Prostate gland (tissue), 2 donors: ENCODE results near the gene OR5K1. TPM values are rescaled to one million over a fixed set of nuclear protein-coding genes. Genes with fewer than 3 reads are reported as not detected.

Experiments
- DNase-seq: peaks from one replicate; pipeline ENCODE4 v3.0.0-alpha.2; 2019; ENCODE audit warnings: low spot score
- H3K27ac ChIP-seq, 2 donors: fragments of 200-600 bp; sonication (generic); 2 replicates each; pipeline ENCODE4 v1.5.1; 2017 to 2019
- H3K27me3 ChIP-seq: fragments of 200-600 bp; sonication (generic); replicated peaks from 2 replicates; pipeline ENCODE4 v1.5.1; 2019; ENCODE audit not compliant: insufficient read depth
- H3K36me3 ChIP-seq, 2 donors: fragments of 200-600 bp; sonication (generic); 1 replicate in 1 of 2; 2 replicates in 1 of 2; pipeline versions ENCODE4 v1.5.1 to v1.8.1; 2017 to 2019
- H3K4me1 ChIP-seq: fragments of 200-600 bp; sonication (generic); replicated peaks from 2 replicates; pipeline ENCODE4 v1.5.1; 2019
- H3K4me3 ChIP-seq, 2 donors: fragments of 200-600 bp; sonication (generic); 2 replicates each; pipeline ENCODE4 v1.5.1; 2017 to 2019
- H3K9me3 ChIP-seq: fragments of 200-600 bp; sonication (generic); 2 replicates; pipeline ENCODE4 v1.5.1; 2017
- CTCF ChIP-seq, 4 experiments: fragments of 200-600 bp in 2 of 4; fragments of 450-650 bp in 2 of 4; sonication (generic) in 2 of 4; IDR thresholded peaks; 1 replicate in 3 of 4; 2 replicates in 1 of 4; pipeline ENCODE4 v1.5.1; 2016 to 2019; ENCODE audit warnings: antibody characterized with exemption in 4 of 4, mild to moderate bottlenecking in 2 of 4, moderate library complexity in 2 of 4
- POLR2A ChIP-seq: fragments of 450-650 bp; IDR thresholded peaks from one replicate; pipeline ENCODE4 v1.6.1; 2016; ENCODE audit warnings: antibody characterized with exemption, mild to moderate bottlenecking
- POLR2AphosphoS5 ChIP-seq: sonication (generic); formaldehyde crosslinking; IDR thresholded peaks from one replicate; pipeline ENCODE4 v1.6.1; 2017; ENCODE audit warnings: antibody characterized with exemption
- WGBS: methylation state at CpG from one replicate; pipeline ENCODE4 v1.1.5; 2018; 5-methylcytosine and 5-hydroxymethylcytosine counted together
- intact Hi-C: fragments of 100-400 bp; cut with DNase I; formaldehyde crosslinking; loops from one replicate; pipeline ENCODE4 v1.14.2; 2022
- total RNA-seq, 2 donors: library from RNA; depleted of rRNA; stranded (reverse); fragments of >200 nt; gene quantifications; one replicate each; pipeline ENCODE4 v1.1.0, GENCODE V29; 2016

Gene OR5K1
- total RNA-seq, 2 donors from 2014 or later = not detected

DNA sequence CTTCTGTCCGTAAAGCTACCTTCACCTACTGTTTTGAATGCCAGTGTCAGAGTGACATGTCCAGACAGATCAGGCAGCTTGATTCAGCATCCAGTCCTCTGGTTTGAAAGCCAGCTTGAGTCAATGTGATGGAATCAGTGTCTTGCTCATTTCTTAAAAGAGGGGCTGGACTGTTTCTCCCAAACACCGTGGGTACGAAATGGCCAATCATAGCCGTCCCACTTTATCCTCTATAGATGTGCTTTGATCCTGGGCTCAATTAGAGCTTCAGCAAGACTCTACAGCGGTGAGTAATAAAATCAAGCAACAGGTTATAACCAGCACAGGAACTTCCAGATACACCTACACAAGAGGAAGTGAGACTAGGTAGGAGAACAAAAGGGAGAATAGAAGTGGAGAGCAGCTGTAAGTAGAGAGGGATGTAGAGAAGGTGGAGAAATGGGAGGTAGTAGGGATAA, 17.0 kb upstream of the OR5K1 start:
- intact Hi-C loops = loop anchor here (10.0 kb wide), 1 partner anchor 61 kb away; no protein-coding TSS in a partner anchor
- no peak for TF ChIP-seq POLR2A
- TF ChIP-seq POLR2AphosphoS5 = no peak
- no peak for TF ChIP-seq CTCF (IDR thresholded peaks at IDR 0.05)
- WGBS = 44% methylated on average over 5 of the region's 5 CpGs
- no peaks in the 10 kb centered on the region for H3K27me3 ChIP-seq
- no peak for DNase-seq
- no peak overlapping the region for H3K27ac ChIP-seq
- H3K36me3 ChIP-seq = no peaks in the 10 kb centered on the region
- H3K4me3 ChIP-seq = no peak overlapping the region
- H3K9me3 ChIP-seq = no peaks in the 10 kb centered on the region
- H3K4me1 ChIP-seq = no peaks in the 10 kb centered on the region

DNA sequence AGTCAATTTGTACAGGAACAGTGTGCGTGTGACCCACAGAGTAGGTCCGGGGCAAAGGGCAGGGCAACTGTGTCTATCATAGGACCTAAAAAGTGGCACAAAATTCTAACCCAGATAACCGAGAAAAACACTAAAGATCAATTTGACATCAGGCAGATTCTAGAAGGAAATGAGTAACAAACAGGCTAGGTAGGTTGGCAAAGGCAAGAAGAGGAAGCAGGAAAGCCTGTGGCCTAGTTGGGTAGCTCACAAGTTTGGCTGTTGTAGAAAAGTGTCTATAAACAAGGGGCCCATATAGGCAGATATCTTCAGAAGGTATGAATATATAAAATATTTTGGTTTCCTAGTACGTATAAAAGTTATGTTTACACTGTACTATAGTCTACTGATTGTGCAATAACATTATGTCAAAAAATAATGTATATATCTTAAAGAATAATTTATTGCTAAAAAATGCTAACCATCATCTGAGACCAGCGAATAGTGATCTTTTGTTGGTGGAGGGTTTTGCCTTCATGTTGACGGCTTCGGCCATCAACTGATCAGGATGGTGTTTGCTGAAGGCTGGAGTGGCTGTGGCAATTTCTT, 13.3 kb upstream of the OR5K1 start:
- 86% methylated on average over 7 of the region's 7 CpGs for WGBS
- no peaks in the 10 kb centered on the region for H3K27me3 ChIP-seq
- intact Hi-C loops = loop anchor here (10.0 kb wide), 1 partner anchor 65 kb away; no protein-coding TSS in a partner anchor

GRCh38 chr3:98450372-98450771, 12.6 kb upstream of the OR5K1 start:
- Histone ChIP-seq H3K4me3 (no peak overlapping the region), H3K9me3 (no peaks in the 10 kb centered on the region), H3K27ac (no peak overlapping the region), H3K27me3 (no peaks in the 10 kb centered on the region), H3K36me3 (no peaks in the 10 kb centered on the region), H3K4me1 (no peaks in the 10 kb centered on the region)
- no peak for TF ChIP-seq POLR2A
- WGBS = 87% methylated on average over 4 of the region's 4 CpGs
- DNase-seq = no peak
- intact Hi-C loops = no loop called here

More for the DNA sequence above, 13.3 kb upstream of the OR5K1 start:
- no peaks in the 10 kb centered on the region for H3K9me3 ChIP-seq
- no peak overlapping the region for H3K4me3 ChIP-seq
- TF ChIP-seq POLR2A = no peak
- no peak for TF ChIP-seq CTCF (IDR thresholded peaks at IDR 0.05)
- no peak for TF ChIP-seq POLR2AphosphoS5
- no peak overlapping the region for H3K27ac ChIP-seq
- H3K4me1 ChIP-seq = no peaks in the 10 kb centered on the region
- no peak for DNase-seq
- no peaks in the 10 kb centered on the region for H3K36me3 ChIP-seq

DNA sequence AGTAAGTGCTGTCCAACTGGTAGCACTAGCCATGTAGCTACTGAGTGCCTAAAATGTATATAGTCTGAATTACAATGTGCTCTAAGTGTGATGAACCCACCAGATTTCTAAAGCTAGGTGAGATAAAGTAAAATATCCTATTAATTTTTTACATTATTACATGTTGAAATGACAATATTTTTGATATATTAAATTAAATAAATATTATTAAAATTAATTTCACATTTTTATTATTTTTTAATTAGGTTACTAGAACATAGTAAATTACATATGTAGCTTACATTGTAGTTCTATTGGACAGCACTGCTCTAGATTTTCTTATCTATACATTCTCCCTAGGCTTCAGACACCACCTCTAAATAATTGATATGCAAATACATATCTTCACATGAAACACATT, 9.2 kb upstream of the OR5K1 start:
- H3K27me3 ChIP-seq = no peaks in the 10 kb centered on the region
- intact Hi-C loops = no loop called here
- no peaks in the 10 kb centered on the region for H3K4me1 ChIP-seq
- H3K4me3 ChIP-seq = no peak overlapping the region
- H3K36me3 ChIP-seq = no peaks in the 10 kb centered on the region
- no peaks in the 10 kb centered on the region for H3K9me3 ChIP-seq
- H3K27ac ChIP-seq = no peak overlapping the region
- TF ChIP-seq POLR2A (no peak), POLR2AphosphoS5 (no peak), CTCF (IDR thresholded peaks at IDR 0.05) (no peak)
- no peak for DNase-seq

- intact Hi-C loops = no loop called here
- 100% methylated on average over 1 of the region's 1 CpG for WGBS
These were observed 8.1 kb upstream of the OR5K1 start for GRCh38 chr3:98454929-98455328.

More at GRCh38 chr3:98454929-98455328, 8.1 kb upstream of the OR5K1 start:
- Histone ChIP-seq H3K36me3 (no peaks in the 10 kb centered on the region), H3K4me1 (no peaks in the 10 kb centered on the region), H3K27me3 (no peaks in the 10 kb centered on the region), H3K4me3 (no peak overlapping the region), H3K27ac (no peak overlapping the region), H3K9me3 (no peaks in the 10 kb centered on the region)
- DNase-seq = no peak
- TF ChIP-seq POLR2AphosphoS5 = no peak
- TF ChIP-seq CTCF (IDR thresholded peaks at IDR 0.05) = no peak
- no peak for TF ChIP-seq POLR2A
